HG02840 (cell line): ENCODE measurements around the gene HLA-DQA1.
"Not testable (repeated sequence)": the region's sequence is repeated elsewhere in the genome, so short reads cannot be mapped to it uniquely, and the experiment has no call there.

ENCODE experiments used
- ATAC-seq: cut with Tn5 transposase; IDR thresholded peaks from one replicate; pipeline ENCODE4 v1.9.1; 2021; ENCODE audit warnings: mild to moderate bottlenecking, moderate library complexity, moderate number of reproducible peaks; ENCODE audit not compliant: unreplicated experiment, low FRiP score

Gene HLA-DQA1

GRCh38 chr6:32621372-32621771, 15.8 kb upstream of the HLA-DQA1 start:
- no peak for ATAC-seq

- ATAC-seq, result peak; percentile 76
Observed at GRCh38 chr6:32622545-32623401, 14.4 kb upstream of the HLA-DQA1 start.

GRCh38 chr6:32623693-32624092, 13.5 kb upstream of the HLA-DQA1 start:
- ATAC-seq, result no peak

- no peak for ATAC-seq
Observed at GRCh38 chr6:32624565-32624964, 12.6 kb upstream of the HLA-DQA1 start.

- no peak for ATAC-seq
Observed at GRCh38 chr6:32625137-32625536, 12.1 kb upstream of the HLA-DQA1 start.

GRCh38 chr6:32627249-32627648, 10.0 kb upstream of the HLA-DQA1 start:
- no peak for ATAC-seq

- no peak for ATAC-seq
Observed at GRCh38 chr6:32627831-32628230, 9.4 kb upstream of the HLA-DQA1 start.

GRCh38 chr6:32629793-32630192, 7.4 kb upstream of the HLA-DQA1 start:
- ATAC-seq, result not testable (repeated sequence)

GRCh38 chr6:32635526-32636123, 1.6 kb upstream of the HLA-DQA1 start:
- ATAC-seq, result no peak

- ATAC-seq, result no peak
Observed at GRCh38 chr6:32637883-32638282, 677 bp downstream of the HLA-DQA1 start.

GRCh38 chr6:32638532-32639219, 1.5 kb downstream of the HLA-DQA1 start:
- ATAC-seq, result no peak

GRCh38 chr6:32639440-32640394, 2.5 kb downstream of the HLA-DQA1 start:
- no peak for ATAC-seq

GRCh38 chr6:32641122-32641521, 3.9 kb downstream of the HLA-DQA1 start:
- no peak for ATAC-seq

GRCh38 chr6:32641785-32642719, 4.8 kb downstream of the HLA-DQA1 start:
- ATAC-seq, result not testable (repeated sequence)

GRCh38 chr6:32642720-32643106, 5.5 kb downstream of the HLA-DQA1 start:
- ATAC-seq, result no peak

- no peak for ATAC-seq
Observed at GRCh38 chr6:32643904-32644303, 6.7 kb downstream of the HLA-DQA1 start.

- no peak for ATAC-seq
Observed at GRCh38 chr6:32645047-32645703, 8.0 kb downstream of the HLA-DQA1 start.

GRCh38 chr6:32655203-32655710, 18.1 kb downstream of the HLA-DQA1 start:
- ATAC-seq, result no peak
